ENCODE data around the gene AKT1. TPM values are rescaled to one million over a fixed set of nuclear protein-coding genes. Genes with fewer than 3 reads are reported as not detected.

Gene AKT1
- total RNA-seq, 1 donor from 2014 or later, result 133 TPM

GRCh38 chr14:104794631-104794992 lies 936 bp downstream of the AKT1 start:
- no peak for TF ChIP-seq CTCF (IDR thresholded peaks at IDR 0.05; ENCODE audit: unreplicated experiment)
- Mint-ChIP-seq H3K9me3 (ENCODE audit: unreplicated experiment) (no peaks in the 10 kb centered on the region), H3K4me3 (ENCODE audit: unreplicated experiment) (peak overlapping the region; percentile 93), H3K27me3 (ENCODE audit: unreplicated experiment) (peaks cover 28% of the 10 kb centered on the region), H3K4me1 (ENCODE audit: unreplicated experiment) (peaks cover 26% of the 10 kb centered on the region), H3K27ac (ENCODE audit: unreplicated experiment) (peak overlapping the region; percentile 86), H3K36me3 (ENCODE audit: low read depth, unreplicated experiment) (peaks cover 9% of the 10 kb centered on the region)
- DNase-seq (ENCODE audit: low spot score), result no peak

- no peaks in the 10 kb centered on the region for H3K9me3 Mint-ChIP-seq (ENCODE audit: unreplicated experiment)
- H3K4me3 Mint-ChIP-seq (ENCODE audit: unreplicated experiment), result peak overlapping the region; percentile 93
- no peak for TF ChIP-seq CTCF (IDR thresholded peaks at IDR 0.05; ENCODE audit: unreplicated experiment)
- H3K4me1 Mint-ChIP-seq (ENCODE audit: unreplicated experiment), result peaks cover 21% of the 10 kb centered on the region
- peaks cover 23% of the 10 kb centered on the region for H3K27me3 Mint-ChIP-seq (ENCODE audit: unreplicated experiment)
- no peak for DNase-seq (ENCODE audit: low spot score)
- H3K36me3 Mint-ChIP-seq (ENCODE audit: low read depth, unreplicated experiment), result peaks cover 9% of the 10 kb centered on the region
- H3K27ac Mint-ChIP-seq (ENCODE audit: unreplicated experiment), result no peak overlapping the region
These were observed 1.4 kb downstream of the AKT1 start for GRCh38 chr14:104794099-104794498.

DNA sequence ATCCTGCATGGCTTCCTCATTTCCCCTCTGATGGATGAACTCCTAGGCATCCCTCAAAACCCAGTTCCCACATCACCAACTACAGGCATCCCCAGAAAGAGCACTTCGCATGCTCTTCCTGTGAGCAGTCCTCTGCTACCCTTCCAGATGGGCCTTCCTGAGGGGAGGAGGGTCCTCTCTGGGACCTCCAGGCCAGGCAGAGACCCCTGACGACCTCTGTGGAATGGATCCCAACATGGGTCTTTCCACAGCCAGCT lies 1.9 kb downstream of the AKT1 start:
- TF ChIP-seq CTCF (IDR thresholded peaks at IDR 0.05; ENCODE audit: unreplicated experiment), result no peak
- Mint-ChIP-seq H3K36me3 (ENCODE audit: low read depth, unreplicated experiment) (peaks cover 9% of the 10 kb centered on the region), H3K4me1 (ENCODE audit: unreplicated experiment) (peaks cover 19% of the 10 kb centered on the region), H3K27me3 (ENCODE audit: unreplicated experiment) (peaks cover 18% of the 10 kb centered on the region), H3K4me3 (ENCODE audit: unreplicated experiment) (peak overlapping the region; percentile 93), H3K9me3 (ENCODE audit: unreplicated experiment) (no peaks in the 10 kb centered on the region), H3K27ac (ENCODE audit: unreplicated experiment) (no peak overlapping the region)
- no peak for DNase-seq (ENCODE audit: low spot score)

DNA sequence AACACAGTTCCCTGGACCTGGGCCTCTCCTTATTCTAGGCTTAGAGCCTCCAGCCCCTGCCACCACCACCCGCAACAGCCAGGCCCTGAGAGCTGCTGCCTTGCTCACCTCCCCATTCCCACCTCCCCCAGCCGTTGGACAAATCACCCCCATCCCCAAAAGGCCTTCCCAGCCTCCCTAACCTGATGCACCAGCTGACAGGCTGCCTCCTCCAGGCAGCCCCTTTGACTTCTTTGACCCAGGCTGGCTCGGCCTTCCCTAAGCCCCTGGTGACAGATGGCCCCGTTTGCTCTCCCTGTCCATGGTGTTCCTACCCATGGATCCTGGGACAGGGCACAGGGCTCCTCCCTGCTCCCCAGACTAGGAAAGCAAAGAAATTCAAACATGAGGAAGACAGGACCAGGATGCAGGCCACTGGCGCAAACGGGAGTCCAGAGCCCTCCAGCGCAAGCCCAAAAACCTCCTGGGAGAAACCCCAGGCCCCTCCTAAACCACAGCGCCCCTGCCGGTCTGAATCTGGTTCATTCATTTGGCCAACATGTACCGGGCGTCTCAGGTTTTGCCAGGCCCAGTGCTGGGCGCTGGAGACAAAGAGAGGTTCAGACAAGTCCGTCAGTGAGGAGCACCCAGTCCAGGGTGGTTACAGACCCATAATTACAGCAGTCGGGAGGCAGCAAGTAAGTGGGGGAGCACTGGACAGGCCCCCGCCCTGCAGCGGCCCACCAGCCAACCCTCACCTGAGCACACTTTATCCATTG lies 2.4 kb downstream of the AKT1 start:
- Mint-ChIP-seq H3K4me1 (ENCODE audit: unreplicated experiment) (peaks cover 19% of the 10 kb centered on the region), H3K36me3 (ENCODE audit: low read depth, unreplicated experiment) (peaks cover 9% of the 10 kb centered on the region), H3K27me3 (ENCODE audit: unreplicated experiment) (peaks cover 17% of the 10 kb centered on the region), H3K27ac (ENCODE audit: unreplicated experiment) (no peak overlapping the region), H3K9me3 (ENCODE audit: unreplicated experiment) (no peaks in the 10 kb centered on the region), H3K4me3 (ENCODE audit: unreplicated experiment) (peak overlapping the region; percentile 93)
- no peak for DNase-seq (ENCODE audit: low spot score)
- no peak for TF ChIP-seq CTCF (IDR thresholded peaks at IDR 0.05; ENCODE audit: unreplicated experiment)

DNA sequence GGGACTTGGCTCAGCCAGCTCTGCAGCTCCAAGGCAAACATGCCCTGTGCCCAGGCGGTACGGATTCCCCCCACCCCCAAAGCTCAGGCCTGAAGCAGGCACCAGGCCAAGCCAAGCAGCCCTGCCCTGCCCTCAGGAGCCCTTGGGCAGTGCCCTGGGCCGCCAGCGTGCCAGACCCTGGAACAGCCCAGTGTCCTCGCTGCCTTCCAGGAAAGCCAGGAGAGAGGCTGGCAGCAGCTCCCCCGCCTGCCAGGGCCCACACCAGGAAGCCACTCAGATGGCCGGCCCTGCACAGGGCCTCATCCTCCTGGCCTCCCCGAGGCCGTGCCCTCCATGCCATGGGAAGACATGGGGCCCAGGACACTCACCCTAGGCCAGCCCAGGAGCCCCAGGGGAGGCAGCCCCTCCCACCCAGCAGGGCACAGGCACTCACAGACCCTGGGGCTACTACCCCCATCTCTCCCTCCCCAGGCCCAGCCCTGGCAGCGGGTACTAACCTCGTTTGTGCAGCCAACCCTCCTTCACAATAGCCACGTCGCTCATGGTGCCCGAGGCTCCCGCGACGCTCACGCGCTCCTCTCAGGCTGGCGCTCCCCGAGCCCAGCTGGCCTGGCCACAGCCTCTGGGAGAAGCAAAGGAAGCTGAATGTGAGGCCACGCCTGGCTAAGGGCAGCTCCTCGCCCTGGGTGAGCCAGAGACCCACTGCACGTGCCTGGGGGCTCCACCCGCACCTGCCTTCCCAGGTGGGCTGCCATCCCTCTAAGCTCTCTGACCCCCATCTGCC lies 3.3 kb downstream of the AKT1 start:
- Mint-ChIP-seq H3K4me1 (ENCODE audit: unreplicated experiment) (peaks cover 19% of the 10 kb centered on the region), H3K36me3 (ENCODE audit: low read depth, unreplicated experiment) (peaks cover 9% of the 10 kb centered on the region), H3K27ac (ENCODE audit: unreplicated experiment) (no peak overlapping the region), H3K9me3 (ENCODE audit: unreplicated experiment) (no peaks in the 10 kb centered on the region), H3K4me3 (ENCODE audit: unreplicated experiment) (no peak overlapping the region), H3K27me3 (ENCODE audit: unreplicated experiment) (peaks cover 17% of the 10 kb centered on the region)
- no peak for DNase-seq (ENCODE audit: low spot score)
- no peak for TF ChIP-seq CTCF (IDR thresholded peaks at IDR 0.05; ENCODE audit: unreplicated experiment)

All from endothelial cell (in vitro differentiated cells).